Immature natural killer cell (primary cell): ENCODE data around the gene RGMB. TPM values are rescaled to one million over a fixed set of nuclear protein-coding genes. Genes with fewer than 3 reads are reported as not detected.
A peak's percentile ranks its signal among the peaks of the same experiment; 100 is the strongest.

Experiments used
- DNase-seq, 3 donors: peaks; one replicate each; pipeline ENCODE4 v3.0.0; 2022; ENCODE audit warnings: mixed read lengths in 1 of 3
- H3K27ac Mint-ChIP-seq, 6 donors: one replicate each; pipeline ENCODE4 v1.8.0; 2020; ENCODE audit warnings: mixed read lengths in 6 of 6, mild to moderate bottlenecking in 5 of 6, inconsistent platforms in 4 of 6, moderate library complexity in 3 of 6
- H3K27me3 Mint-ChIP-seq, 3 donors: one replicate each; pipeline ENCODE4 v1.8.0; 2020 to 2021; ENCODE audit warnings: low read depth in 3 of 3, mild to moderate bottlenecking in 3 of 3, mixed read lengths in 3 of 3, moderate library complexity in 3 of 3, inconsistent platforms in 1 of 3
- H3K36me3 Mint-ChIP-seq, 3 donors: one replicate each; pipeline ENCODE4 v1.8.0; 2020; ENCODE audit warnings: mixed read lengths in 3 of 3, inconsistent platforms in 2 of 3, mild to moderate bottlenecking in 2 of 3
- H3K4me1 Mint-ChIP-seq, 2 donors: one replicate each; pipeline ENCODE4 v1.8.0; 2020; ENCODE audit warnings: inconsistent platforms in 2 of 2, mild to moderate bottlenecking in 2 of 2, mixed read lengths in 2 of 2, moderate library complexity in 1 of 2
- H3K4me3 Mint-ChIP-seq, 5 donors: one replicate each; pipeline ENCODE4 v1.8.0; 2020; ENCODE audit warnings: mild to moderate bottlenecking in 5 of 5, mixed read lengths in 5 of 5, inconsistent platforms in 3 of 5, moderate library complexity in 3 of 5
- H3K9me3 Mint-ChIP-seq, 6 donors: one replicate each; pipeline ENCODE4 v1.8.0; 2020; ENCODE audit warnings: mild to moderate bottlenecking in 6 of 6, mixed read lengths in 6 of 6, inconsistent platforms in 4 of 6, moderate library complexity in 3 of 6
- polyA plus RNA-seq, 3 donors: library from polyadenylated mRNA; unstranded; fragments of 300-500 nt; fragmentation: Illumina TruSeq; gene quantifications; one replicate each; pipeline ENCODE4 v1.2.3, GENCODE V29; 2021

Gene RGMB
- polyA plus RNA-seq, 3 donors from 2014 or later: 0.27 TPM; not detected in 2

DNA sequence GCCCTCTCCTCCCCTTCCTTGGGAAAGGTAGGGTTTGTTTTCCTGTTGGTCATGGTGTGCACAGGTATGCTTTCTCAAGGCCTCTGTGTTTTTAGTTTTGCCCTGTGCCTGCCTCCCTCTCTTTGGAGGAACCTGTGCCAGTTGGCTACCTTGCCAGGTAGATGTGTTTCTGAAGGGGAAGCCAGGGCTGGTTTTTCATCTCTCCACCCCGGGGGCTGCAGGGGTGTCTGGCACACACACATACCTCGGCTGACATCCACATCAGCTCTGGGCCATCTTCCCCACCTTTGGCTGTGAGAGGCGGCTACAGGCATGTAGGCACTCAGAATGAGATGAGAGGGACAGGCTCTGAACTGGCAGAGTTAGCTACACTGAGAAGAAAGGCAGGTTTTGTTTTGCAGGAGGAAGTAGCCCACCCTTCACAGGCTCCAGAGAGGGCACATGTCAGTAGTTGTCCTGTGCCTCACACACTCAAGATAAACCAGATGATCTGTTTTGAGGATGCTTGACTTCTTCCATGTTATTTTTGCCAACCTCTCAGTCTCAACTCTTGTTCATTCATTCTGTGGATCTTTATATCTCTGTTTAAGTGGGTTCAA, 9.7 kb downstream of the RGMB start:
- Mint-ChIP-seq H3K9me3 (no peaks in the 10 kb centered on the region), H3K36me3 (no peaks in the 10 kb centered on the region), H3K27me3 (peaks cover 0 to 15% (median 4%) of the 10 kb centered on the region in 3 donors), H3K27ac (no peak overlapping the region), H3K4me1 (no peaks in the 10 kb centered on the region), H3K4me3 (no peak overlapping the region)
- DNase-seq: no peak

GRCh38 chr5:98784411-98784810, 10.9 kb downstream of the RGMB start:
- Mint-ChIP-seq H3K4me3 (no peak overlapping the region), H3K27me3 (peaks cover 3 to 12% (median 4%) of the 10 kb centered on the region in 3 donors), H3K27ac (no peak overlapping the region), H3K4me1 (no peaks in the 10 kb centered on the region), H3K9me3 (no peaks in the 10 kb centered on the region), H3K36me3 (no peaks in the 10 kb centered on the region)
- no peak for DNase-seq

DNA sequence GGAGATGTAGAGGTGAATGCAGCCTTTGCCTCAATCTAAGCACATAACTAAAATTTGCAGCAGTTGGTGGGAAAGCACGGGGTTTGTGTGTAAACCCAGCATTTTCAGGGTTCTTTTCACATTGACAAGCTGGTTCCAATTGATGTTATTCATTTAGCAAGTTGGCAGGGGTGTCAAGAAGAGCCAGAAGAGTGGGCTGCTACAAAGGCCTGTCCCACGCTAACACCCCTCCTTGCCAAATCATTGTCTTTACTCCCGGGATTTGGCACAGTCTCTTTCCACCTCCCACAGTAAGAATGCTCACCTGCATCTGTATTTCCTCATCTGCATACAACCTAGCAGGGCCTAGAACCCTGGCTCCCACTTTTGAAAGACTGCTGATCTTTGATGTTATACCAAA, 11.8 kb downstream of the RGMB start:
- H3K27ac Mint-ChIP-seq: no peak overlapping the region
- H3K36me3 Mint-ChIP-seq: no peaks in the 10 kb centered on the region
- peaks cover 4 to 14% (median 5%) of the 10 kb centered on the region in 3 donors for H3K27me3 Mint-ChIP-seq
- DNase-seq: no peak
- no peaks in the 10 kb centered on the region for H3K4me1 Mint-ChIP-seq
- H3K9me3 Mint-ChIP-seq: no peaks in the 10 kb centered on the region
- no peak overlapping the region for H3K4me3 Mint-ChIP-seq

DNA sequence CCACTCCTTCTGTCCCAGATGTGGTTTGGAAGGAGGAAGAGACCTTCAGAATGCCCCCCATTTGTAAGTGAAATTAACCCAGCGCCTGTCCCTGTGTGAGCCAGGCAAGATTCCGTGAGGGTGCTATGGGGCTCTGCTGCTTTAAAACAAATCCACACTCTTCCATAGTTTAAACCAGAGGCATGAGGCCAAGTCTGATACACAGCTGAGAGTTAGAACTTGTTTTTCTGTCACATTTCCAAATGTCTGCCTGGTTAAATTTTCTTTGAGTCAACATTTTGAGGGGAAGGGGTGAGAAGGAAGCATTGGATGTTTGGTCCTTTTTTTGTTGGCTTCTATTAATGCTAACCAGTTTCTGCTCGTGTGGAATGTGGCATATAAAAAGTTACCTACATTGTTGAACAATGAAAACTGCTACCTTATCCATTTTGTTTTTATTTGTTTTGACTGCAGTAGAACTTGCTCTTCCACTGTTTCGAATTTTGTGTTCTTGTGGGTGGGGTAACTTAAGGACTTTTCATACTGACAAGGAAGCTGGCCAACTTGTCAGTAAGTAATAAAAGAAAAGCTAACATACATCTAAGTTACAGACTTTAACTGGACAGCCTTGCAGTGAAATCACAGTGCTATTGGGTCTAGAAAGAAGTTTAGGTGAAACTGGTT, 12.9 kb downstream of the RGMB start:
- no peak overlapping the region for H3K4me3 Mint-ChIP-seq
- no peaks in the 10 kb centered on the region for H3K36me3 Mint-ChIP-seq
- H3K9me3 Mint-ChIP-seq: no peaks in the 10 kb centered on the region
- no peaks in the 10 kb centered on the region for H3K4me1 Mint-ChIP-seq
- H3K27ac Mint-ChIP-seq: no peak overlapping the region
- DNase-seq: no peak
- peaks cover 4 to 20% (median 5%) of the 10 kb centered on the region in 3 donors for H3K27me3 Mint-ChIP-seq

- H3K9me3 Mint-ChIP-seq: no peaks in the 10 kb centered on the region
- H3K27ac Mint-ChIP-seq: no peak overlapping the region
- H3K27me3 Mint-ChIP-seq: peaks cover 4 to 24% (median 8%) of the 10 kb centered on the region in 3 donors
- no peaks in the 10 kb centered on the region for H3K4me1 Mint-ChIP-seq
- no peaks in the 10 kb centered on the region for H3K36me3 Mint-ChIP-seq
- DNase-seq: no peak
- no peak overlapping the region for H3K4me3 Mint-ChIP-seq
These were observed 13.8 kb downstream of the RGMB start for GRCh38 chr5:98787131-98787719.

DNA sequence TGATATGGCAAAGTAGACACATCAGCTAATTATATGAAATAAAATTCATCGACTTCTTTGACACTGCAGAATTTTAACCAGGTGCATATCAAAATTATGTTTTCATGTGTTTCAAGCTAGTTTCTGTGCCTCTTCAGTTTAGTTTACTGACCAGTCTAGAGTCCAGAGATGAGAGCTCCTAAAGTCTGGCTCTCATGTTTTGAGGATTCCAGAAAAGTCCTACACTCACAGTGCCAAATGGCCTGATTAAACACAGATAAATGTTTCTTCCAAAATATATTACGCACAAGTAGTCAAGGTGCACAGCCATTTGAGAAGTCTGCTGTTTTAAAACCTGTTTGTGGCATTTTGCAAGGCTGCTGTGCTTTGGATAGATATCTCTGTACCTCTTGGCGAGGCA, 15.6 kb downstream of the RGMB start:
- no peak overlapping the region for H3K27ac Mint-ChIP-seq
- no peaks in the 10 kb centered on the region for H3K4me1 Mint-ChIP-seq

DNA sequence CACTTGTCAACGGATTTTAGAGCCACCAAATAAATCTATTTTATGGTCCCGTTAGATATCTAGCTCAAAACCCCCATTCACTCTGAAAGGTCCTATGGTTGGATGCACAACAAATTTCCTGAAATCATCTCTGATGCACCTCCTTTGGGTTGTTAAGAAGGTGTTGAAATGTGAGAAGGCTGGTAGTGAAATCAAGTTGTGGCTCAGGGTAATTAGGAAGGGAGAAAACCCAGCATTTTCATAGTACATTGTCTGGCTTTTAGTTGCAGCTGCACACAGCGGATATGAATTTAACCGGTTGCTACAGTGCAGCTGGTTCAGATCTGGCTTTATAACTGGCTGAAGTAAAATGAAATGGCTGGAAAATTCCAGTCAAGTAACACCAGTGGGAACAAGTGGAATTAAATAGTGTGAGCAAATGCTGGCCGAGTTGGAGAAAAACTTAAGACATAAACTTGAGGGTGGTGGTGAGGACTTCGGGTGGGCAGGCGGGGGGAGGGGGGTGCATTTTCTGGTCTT, 17.6 kb downstream of the RGMB start:
- H3K9me3 Mint-ChIP-seq: no peaks in the 10 kb centered on the region
- H3K4me3 Mint-ChIP-seq: no peak overlapping the region
- DNase-seq: no peak
- peaks cover 2 to 14% (median 8%) of the 10 kb centered on the region in 3 donors for H3K27me3 Mint-ChIP-seq
- H3K27ac Mint-ChIP-seq: no peak overlapping the region
- H3K4me1 Mint-ChIP-seq: no peaks in the 10 kb centered on the region
- H3K36me3 Mint-ChIP-seq: no peaks in the 10 kb centered on the region

More for the DNA sequence above, 15.6 kb downstream of the RGMB start:
- Mint-ChIP-seq H3K4me3 (no peak overlapping the region), H3K27me3 (peaks cover 4 to 22% (median 8%) of the 10 kb centered on the region in 3 donors), H3K9me3 (no peaks in the 10 kb centered on the region), H3K36me3 (no peaks in the 10 kb centered on the region)
- no peak for DNase-seq

- H3K27me3 Mint-ChIP-seq: peaks cover 2 to 14% (median 10%) of the 10 kb centered on the region in 3 donors
- no peaks in the 10 kb centered on the region for H3K36me3 Mint-ChIP-seq
- H3K4me3 Mint-ChIP-seq: no peak overlapping the region
- DNase-seq: no peak
- no peak overlapping the region for H3K27ac Mint-ChIP-seq
- H3K9me3 Mint-ChIP-seq: no peaks in the 10 kb centered on the region
- H3K4me1 Mint-ChIP-seq: no peaks in the 10 kb centered on the region
These were observed 18.6 kb downstream of the RGMB start for GRCh38 chr5:98791898-98792580.

DNA sequence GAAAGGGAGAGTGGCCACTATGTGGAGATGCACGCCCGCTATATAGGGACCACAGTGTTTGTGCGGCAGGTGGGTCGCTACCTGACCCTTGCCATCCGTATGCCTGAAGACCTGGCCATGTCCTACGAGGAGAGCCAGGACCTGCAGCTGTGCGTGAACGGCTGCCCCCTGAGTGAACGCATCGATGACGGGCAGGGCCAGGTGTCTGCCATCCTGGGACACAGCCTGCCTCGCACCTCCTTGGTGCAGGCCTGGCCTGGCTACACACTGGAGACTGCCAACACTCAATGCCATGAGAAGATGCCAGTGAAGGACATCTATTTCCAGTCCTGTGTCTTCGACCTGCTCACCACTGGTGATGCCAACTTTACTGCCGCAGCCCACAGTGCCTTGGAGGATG, 19.8 kb downstream of the RGMB start:
- H3K4me3 Mint-ChIP-seq: no peak overlapping the region
- no peaks in the 10 kb centered on the region for H3K36me3 Mint-ChIP-seq
- H3K27ac Mint-ChIP-seq: no peak overlapping the region
- no peak for DNase-seq
- peaks cover 0 to 14% (median 10%) of the 10 kb centered on the region in 3 donors for H3K27me3 Mint-ChIP-seq
- no peaks in the 10 kb centered on the region for H3K9me3 Mint-ChIP-seq
- no peaks in the 10 kb centered on the region for H3K4me1 Mint-ChIP-seq

DNA sequence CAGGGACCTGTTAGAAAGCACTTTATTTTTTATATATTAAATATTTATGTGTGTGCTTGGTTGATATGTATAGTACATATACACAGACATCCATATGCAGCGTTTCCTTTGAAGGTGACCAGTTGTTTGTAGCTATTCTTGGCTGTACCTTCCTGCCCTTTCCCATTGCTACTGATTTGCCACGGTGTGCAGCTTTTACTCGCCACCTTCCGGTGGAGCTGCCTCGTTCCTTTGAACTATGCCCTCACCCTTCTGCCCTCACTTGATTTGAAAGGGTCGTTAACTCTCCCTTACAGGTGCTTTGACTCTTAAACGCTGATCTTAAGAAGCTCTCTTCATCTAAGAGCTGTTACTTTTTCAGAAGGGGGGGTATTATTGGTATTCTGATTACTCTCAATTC, 20.5 kb downstream of the RGMB start:
- H3K27ac Mint-ChIP-seq: no peak overlapping the region

GRCh38 chr5:98794414-98795080, 21.1 kb downstream of the RGMB start:
- no peak overlapping the region for H3K4me3 Mint-ChIP-seq
- DNase-seq: no peak
- no peak overlapping the region for H3K27ac Mint-ChIP-seq
- H3K4me1 Mint-ChIP-seq: no peaks in the 10 kb centered on the region
- no peaks in the 10 kb centered on the region for H3K36me3 Mint-ChIP-seq
- H3K27me3 Mint-ChIP-seq: peaks cover 2 to 14% (median 6%) of the 10 kb centered on the region in 3 donors
- H3K9me3 Mint-ChIP-seq: no peaks in the 10 kb centered on the region

More for the DNA sequence above, 20.5 kb downstream of the RGMB start:
- Mint-ChIP-seq H3K36me3 (no peaks in the 10 kb centered on the region), H3K9me3 (no peaks in the 10 kb centered on the region), H3K4me1 (no peaks in the 10 kb centered on the region), H3K4me3 (no peak overlapping the region), H3K27me3 (peaks cover under 1 to 14% (median 10%) of the 10 kb centered on the region in 3 donors)
- DNase-seq: no peak

GRCh38 chr5:98795243-98795642, 21.8 kb downstream of the RGMB start:
- DNase-seq: no peak
- H3K9me3 Mint-ChIP-seq: no peaks in the 10 kb centered on the region
- no peak overlapping the region for H3K4me3 Mint-ChIP-seq
- H3K4me1 Mint-ChIP-seq: no peaks in the 10 kb centered on the region
- no peaks in the 10 kb centered on the region for H3K36me3 Mint-ChIP-seq
- peaks cover 2 to 10% (median 4%) of the 10 kb centered on the region in 3 donors for H3K27me3 Mint-ChIP-seq
- no peak overlapping the region for H3K27ac Mint-ChIP-seq

- no peak overlapping the region for H3K4me3 Mint-ChIP-seq
- no peak overlapping the region for H3K27ac Mint-ChIP-seq
- DNase-seq: peak; percentile 10 to 14 (median 13)
- peaks cover 2 to 4% (median 4%) of the 10 kb centered on the region in 3 donors for H3K27me3 Mint-ChIP-seq
- no peaks in the 10 kb centered on the region for H3K4me1 Mint-ChIP-seq
- H3K9me3 Mint-ChIP-seq: no peaks in the 10 kb centered on the region
- H3K36me3 Mint-ChIP-seq: no peaks in the 10 kb centered on the region
These were observed 22.9 kb downstream of the RGMB start for GRCh38 chr5:98796197-98796972.
